H54 (cell line): ENCODE data around the gene MREG.
A peak's percentile ranks its signal among the peaks of the same experiment; 100 is the strongest.
"Not testable (repeated sequence)": the region's sequence is repeated elsewhere in the genome, so short reads cannot be mapped to it uniquely, and the experiment has no call there.

Source experiments
- DNase-seq: peaks from one replicate; pipeline ENCODE4 v3.0.0; 2011; ENCODE audit warnings: low spot score, mixed read lengths; ENCODE audit not compliant: insufficient read length
- FAIRE-seq: peaks from 3 replicates; lab custom pipeline; 2011; peaks lifted over from hg19 to GRCh38; lab: Jason Lieb, UNC
- POLR2A ChIP-seq: IDR thresholded peaks from 2 replicates; pipeline ENCODE4 v1.6.1; 2011; ENCODE audit warnings: low read depth, mild to moderate bottlenecking, low read length

MREG gene

GRCh38 chr2:216012830-216013079, 596 bp downstream of the MREG start:
- FAIRE-seq, result no peak
- DNase-seq, result no peak
- no peak for TF ChIP-seq POLR2A

GRCh38 chr2:216012133-216012829, 1.1 kb downstream of the MREG start:
- no peak for DNase-seq
- no peak for FAIRE-seq

DNA sequence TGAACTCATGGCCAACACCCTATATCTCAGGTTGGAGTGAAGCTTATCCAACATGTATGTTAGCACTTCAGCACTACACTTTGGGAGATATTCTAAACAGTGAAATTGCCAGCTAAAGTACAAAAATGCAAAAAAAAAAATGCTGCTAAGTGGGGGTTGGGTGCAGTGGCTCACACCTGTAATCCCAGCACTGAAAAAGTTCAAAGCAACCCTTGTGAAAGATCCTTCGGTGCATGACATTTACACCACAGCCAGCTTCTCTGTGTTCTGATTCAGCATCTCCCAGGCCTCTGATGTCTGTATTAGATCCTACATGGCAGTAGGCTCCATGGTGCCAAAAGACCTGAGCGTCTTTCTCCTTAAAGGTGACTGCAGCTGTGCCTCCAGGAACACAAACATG, 4.1 kb downstream of the MREG start:
- DNase-seq, FAIRE-seq: not testable (repeated sequence)

More at GRCh38 chr2:216012133-216012829, 1.1 kb downstream of the MREG start:
- no peak for TF ChIP-seq POLR2A

GRCh38 chr2:216008387-216008786, 5.0 kb downstream of the MREG start:
- TF ChIP-seq POLR2A, result no peak
- DNase-seq, result no peak
- FAIRE-seq, result no peak

- no peak for TF ChIP-seq POLR2A
- peak; percentile 87 for FAIRE-seq
- DNase-seq, result peak; percentile 71
Measured at GRCh38 chr2:216006164-216006663, 7.1 kb downstream of the MREG start.

GRCh38 chr2:216004697-216005283, 8.6 kb downstream of the MREG start:
- DNase-seq, result no peak
- no peak for FAIRE-seq
- TF ChIP-seq POLR2A, result no peak

DNA sequence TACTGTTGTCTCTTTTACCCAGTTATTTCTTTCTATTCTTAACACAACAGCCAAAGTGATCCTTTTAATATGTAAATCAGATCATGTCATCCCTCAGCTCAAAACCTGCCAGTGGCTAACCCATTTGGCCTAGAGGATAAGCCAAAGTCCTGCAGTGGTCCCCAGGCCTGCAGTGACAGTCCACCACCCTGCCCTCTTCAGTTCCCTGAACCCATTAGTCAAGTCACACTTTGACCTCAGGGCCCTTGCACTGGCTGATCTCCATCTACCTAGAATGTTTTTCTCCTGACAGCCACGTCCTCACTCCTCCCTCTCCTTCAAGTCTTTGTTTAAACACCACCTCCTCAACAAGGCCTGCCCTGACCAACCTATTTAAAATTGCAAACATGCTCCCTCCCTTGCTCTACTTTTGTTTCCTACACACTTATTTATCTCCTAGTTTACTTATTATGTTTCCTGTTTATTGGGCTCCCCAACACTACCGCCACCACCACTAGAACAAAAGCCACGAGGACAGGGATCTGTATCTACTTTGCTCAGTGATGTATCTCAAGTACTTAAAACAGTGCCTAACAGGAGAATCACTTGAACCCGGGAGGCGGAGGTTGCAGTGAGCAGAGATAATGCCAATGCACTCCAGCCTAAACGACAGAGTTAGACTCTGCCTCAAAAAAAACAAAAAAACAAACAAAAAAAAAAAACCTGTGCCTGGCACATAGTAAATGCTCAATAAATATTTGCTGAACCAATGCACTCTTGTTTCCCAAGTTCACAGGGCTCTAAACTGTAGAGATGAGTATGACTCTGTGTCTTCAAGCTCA, 9.3 kb downstream of the MREG start:
- DNase-seq (no peak), FAIRE-seq (no peak)
- no peak for TF ChIP-seq POLR2A

DNA sequence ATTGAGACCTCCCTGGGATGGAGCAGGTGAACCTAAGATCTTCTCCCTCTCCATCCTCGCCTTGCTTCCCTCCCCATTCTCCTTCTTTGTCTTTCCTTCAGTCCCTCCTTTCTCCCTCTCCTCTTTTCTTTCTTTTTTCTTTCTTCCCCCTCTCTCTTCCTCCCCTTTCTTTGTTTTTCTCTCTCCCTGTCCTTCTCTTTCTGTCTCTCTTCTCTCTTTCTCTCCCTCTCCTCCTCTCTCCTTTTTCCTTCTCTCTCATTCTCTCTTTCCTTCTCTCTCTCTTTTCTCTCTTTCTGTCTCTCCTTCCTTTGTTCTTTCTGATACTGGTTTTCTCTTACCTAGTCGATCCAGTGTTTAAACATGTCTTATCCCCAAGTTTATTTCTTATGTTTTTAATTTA, 10.7 kb downstream of the MREG start:
- no peak for TF ChIP-seq POLR2A
- FAIRE-seq (no peak), DNase-seq (no peak)

DNA sequence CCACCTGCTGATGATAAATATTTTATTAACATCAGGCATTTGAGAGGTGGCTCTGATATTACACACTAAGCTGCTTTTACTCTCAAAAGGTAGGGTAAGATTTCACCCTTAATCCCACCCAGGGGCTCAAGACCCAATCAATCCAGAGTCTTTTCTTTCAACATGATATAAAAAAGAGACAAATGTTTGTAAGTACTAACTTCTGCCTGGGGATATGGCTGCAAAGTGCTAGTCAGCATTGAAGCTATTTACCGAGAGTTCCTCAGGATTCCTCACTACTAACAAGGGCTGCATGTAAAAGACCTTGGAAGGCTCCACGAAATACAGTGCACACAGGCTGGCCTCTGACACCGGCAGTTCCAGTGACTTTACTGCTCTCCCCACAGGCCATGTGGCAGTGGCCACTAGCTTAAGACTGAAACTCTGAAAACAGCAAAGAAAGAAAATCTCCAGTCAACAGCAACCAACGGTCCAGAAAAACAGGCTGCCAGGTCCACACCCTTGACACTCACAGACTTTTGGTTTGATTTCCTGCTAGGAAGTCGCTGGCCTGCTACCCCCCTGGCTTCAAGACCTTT, 11.2 kb downstream of the MREG start:
- no peak for TF ChIP-seq POLR2A
- DNase-seq (no peak), FAIRE-seq (no peak)

DNA sequence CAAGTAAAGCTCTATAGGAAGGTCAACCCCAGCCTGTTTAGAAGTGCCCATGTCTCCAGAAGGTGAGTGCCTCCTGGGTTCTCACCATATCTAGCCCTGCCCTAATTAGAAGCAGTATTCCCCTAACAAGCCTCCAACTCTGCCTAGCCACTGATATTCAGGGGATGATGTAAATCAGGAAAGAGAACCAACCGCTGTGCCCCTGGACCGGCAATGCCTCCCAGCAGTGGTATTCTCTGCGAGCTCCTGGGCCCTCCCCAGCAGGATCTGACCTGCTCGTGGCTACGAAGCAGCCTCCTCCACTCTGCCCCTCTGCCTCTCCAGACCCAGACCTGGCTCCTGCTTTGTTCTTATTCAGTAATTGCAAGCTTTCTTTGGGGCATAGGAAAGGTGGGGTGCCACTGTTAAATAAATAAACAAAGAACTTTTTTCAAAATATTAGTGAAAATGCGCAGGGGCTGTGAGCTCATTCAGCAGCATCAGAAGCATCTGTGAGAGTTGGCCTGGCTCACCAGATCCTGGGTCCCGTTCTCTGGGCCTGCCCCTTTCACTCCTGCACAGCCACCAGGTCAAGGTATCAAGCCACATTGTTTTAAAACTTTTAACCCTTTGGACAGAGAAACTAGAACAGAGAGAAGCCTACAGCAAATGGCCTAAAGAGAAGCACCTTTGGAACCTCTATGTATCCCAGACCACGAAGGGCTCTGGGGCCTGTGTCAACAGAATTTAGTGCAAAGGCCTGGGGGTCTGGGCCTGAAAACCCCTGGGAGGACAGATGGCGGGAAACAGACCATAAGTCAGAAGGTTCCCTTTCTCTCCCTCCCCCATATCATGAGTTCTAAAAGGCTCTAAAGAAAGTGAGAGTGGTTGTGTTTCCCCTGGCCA, 11.9 kb downstream of the MREG start:
- DNase-seq, result no peak
- no peak for TF ChIP-seq POLR2A
- FAIRE-seq, result no peak

GRCh38 chr2:215998636-215999035, 14.7 kb downstream of the MREG start:
- no peak for DNase-seq
- no peak for TF ChIP-seq POLR2A
- no peak for FAIRE-seq

GRCh38 chr2:215997219-215997618, 16.1 kb downstream of the MREG start:
- FAIRE-seq, result no peak
- no peak for TF ChIP-seq POLR2A
- no peak for DNase-seq

DNA sequence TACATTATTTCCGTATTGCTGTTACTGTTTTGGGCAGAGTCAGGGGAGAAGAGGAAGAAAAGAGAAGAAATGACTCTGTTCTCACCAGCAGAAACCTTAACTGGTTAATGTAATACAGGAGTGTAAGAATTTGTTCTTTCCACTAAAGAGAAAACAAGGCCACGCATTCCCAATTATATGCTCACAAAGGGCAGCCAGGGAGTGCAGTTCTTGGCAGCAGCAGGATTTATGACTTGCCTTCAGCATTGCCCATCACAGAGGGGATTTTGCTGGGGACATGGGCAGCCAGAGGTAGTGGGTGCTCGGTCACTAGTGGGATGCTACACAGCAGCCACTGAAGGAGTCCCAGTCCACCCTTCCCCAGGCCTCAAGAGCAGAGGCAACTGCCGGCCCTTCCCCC, 18.4 kb downstream of the MREG start:
- DNase-seq, result no peak
- TF ChIP-seq POLR2A, result no peak
- FAIRE-seq, result no peak

- FAIRE-seq, DNase-seq: not testable (repeated sequence)
Measured at GRCh38 chr2:215988556-215989207, 24.7 kb downstream of the MREG start.
